CD4-positive, alpha-beta T cell treated with Interleukin-2 at 100 ng/mL for 4 hours (primary cell): ENCODE results near the gene CNTN4.

Experiments used
- DNase-seq: peaks from one replicate; pipeline ENCODE4 v3.0.0-alpha.2; 2020; ENCODE audit warnings: low spot score

CNTN4 gene

GRCh38 chr3:2153053-2153452, 54.4 kb downstream of the CNTN4 start:
- no peak for DNase-seq

GRCh38 chr3:2153547-2153946, 54.9 kb downstream of the CNTN4 start:
- no peak for DNase-seq

- DNase-seq: no peak
Observed at GRCh38 chr3:2154621-2155020, 56.0 kb downstream of the CNTN4 start.

- DNase-seq: no peak
Observed at GRCh38 chr3:2156244-2156847, 57.7 kb downstream of the CNTN4 start.

GRCh38 chr3:2158828-2159227, 60.2 kb downstream of the CNTN4 start:
- DNase-seq: no peak

GRCh38 chr3:2166552-2166951, 67.9 kb downstream of the CNTN4 start:
- no peak for DNase-seq

- DNase-seq: no peak
Observed at GRCh38 chr3:2172561-2173171, 74.0 kb downstream of the CNTN4 start.

GRCh38 chr3:2180634-2181033, 82.0 kb downstream of the CNTN4 start:
- DNase-seq: no peak

GRCh38 chr3:2198776-2199279, 100.2 kb downstream of the CNTN4 start:
- DNase-seq: no peak

GRCh38 chr3:2204054-2204453, 105.4 kb downstream of the CNTN4 start:
- no peak for DNase-seq

GRCh38 chr3:2205692-2206091, 107.0 kb downstream of the CNTN4 start:
- no peak for DNase-seq

- no peak for DNase-seq
Observed at GRCh38 chr3:2206536-2206935, 107.9 kb downstream of the CNTN4 start.

GRCh38 chr3:2211568-2211967, 112.9 kb downstream of the CNTN4 start:
- DNase-seq: no peak

GRCh38 chr3:2212206-2212605, 113.5 kb downstream of the CNTN4 start:
- no peak for DNase-seq

- DNase-seq: no peak
Observed at GRCh38 chr3:2218375-2218774, 119.7 kb downstream of the CNTN4 start.

GRCh38 chr3:2218816-2219215, 120.2 kb downstream of the CNTN4 start:
- DNase-seq: no peak

- no peak for DNase-seq
Observed at GRCh38 chr3:2236203-2236602, 137.5 kb downstream of the CNTN4 start.

GRCh38 chr3:2244137-2244536, 145.5 kb downstream of the CNTN4 start:
- DNase-seq: no peak

- no peak for DNase-seq
Observed at GRCh38 chr3:2246873-2247648, 148.4 kb downstream of the CNTN4 start.

- DNase-seq: no peak
Observed at GRCh38 chr3:2247831-2248230, 149.2 kb downstream of the CNTN4 start.

GRCh38 chr3:2250783-2251182, 152.1 kb downstream of the CNTN4 start:
- no peak for DNase-seq

- no peak for DNase-seq
Observed at GRCh38 chr3:2261747-2262146, 163.1 kb downstream of the CNTN4 start.

GRCh38 chr3:2262204-2262603, 163.5 kb downstream of the CNTN4 start:
- DNase-seq: no peak
